Globus pallidus (tissue), 1 donor: ENCODE measurements around the gene PARP6.

Experiments used
- DNase-seq: peaks from one replicate; pipeline ENCODE4 v3.0.0-alpha.2; 2015; ENCODE audit warnings: low spot score

Gene PARP6

DNA sequence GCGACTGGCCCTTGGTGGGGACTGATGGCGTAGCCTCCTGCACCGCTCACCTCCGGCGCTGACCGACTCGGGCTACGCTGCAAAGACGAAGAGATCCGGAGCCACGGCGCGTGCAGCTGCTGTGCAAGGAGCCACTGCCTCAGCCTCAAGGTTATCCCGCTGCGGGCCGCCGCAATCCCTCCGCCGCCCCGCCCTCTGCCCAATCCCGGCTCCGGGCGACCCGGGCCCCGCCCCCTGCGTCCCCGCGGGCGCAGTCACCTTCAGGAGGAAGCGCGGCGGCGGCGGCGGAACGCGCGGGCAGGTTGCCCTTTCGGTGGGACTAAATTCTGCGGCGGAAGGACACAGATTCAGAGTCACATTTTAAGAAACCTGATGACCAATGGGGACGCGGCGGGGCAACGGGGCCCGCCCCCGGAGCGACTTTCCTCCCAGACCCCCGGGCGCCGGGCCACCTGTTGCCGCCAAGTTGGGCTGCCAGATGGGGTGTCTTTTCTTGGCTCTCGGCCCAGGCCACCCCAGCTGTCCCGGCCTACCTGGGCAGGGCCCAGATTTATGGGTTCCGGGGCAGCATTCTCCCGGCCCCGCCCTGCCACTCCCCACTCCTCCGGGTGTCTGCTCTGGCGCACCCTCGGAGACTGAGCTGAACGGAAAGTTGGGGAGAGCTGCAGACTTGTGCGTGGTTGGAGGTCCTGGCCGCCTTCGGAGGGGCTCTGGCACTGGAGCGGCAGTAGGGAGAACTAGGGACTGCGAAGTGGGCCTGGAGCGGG lies 41.1 kb downstream of the PARP6 start, which contains the start of gene PKM:
Gene PKM (minus strand): TSS at position 125 of the 767 bp plus-strand sequence. CDS start 12,093 bp downstream, outside the sequence.
- DNase-seq: peak; percentile 85

GRCh38 chr15:72230197-72231065 lies 41.9 kb downstream of the PARP6 start:
- DNase-seq: peak; percentile 91

DNA sequence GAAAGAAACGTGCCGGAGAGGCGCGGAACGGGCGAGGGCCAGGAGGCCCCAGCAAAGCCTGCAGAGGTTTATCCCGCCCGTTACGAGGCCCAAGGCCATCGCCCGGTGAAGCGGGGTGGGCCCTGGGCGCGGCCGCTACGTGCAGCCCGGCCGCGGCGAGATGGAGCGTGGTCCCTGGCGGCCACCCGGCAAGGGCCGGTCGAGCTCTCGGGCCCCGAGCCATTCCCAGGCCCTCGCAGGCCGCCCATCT lies 42.5 kb downstream of the PARP6 start:
- no peak for DNase-seq

- DNase-seq: peak; percentile 5
These were observed 43.0 kb downstream of the PARP6 start for GRCh38 chr15:72229076-72229946.

DNA sequence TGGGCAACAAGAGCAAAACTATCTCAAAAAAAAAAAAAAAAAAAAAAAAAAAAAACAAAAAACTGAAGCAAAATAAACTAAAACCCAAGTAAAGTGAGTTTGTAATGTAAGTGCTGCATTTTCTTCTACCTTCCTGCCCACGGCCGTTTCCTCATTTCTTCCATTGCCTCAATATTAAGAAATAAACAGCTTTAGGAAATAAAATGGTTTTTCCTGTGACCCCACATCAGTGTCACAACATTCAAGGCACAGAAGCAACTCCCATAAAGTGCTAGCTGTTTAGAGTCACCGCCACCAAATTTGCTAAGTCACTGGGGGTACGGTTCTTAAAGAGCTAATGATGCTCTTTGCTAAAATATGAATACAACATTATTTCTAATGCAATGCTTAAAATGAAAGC lies 44.6 kb downstream of the PARP6 start:
- DNase-seq: no peak

- peak; percentile 8 for DNase-seq
These were observed 45.2 kb downstream of the PARP6 start for GRCh38 chr15:72227192-72227586.

DNA sequence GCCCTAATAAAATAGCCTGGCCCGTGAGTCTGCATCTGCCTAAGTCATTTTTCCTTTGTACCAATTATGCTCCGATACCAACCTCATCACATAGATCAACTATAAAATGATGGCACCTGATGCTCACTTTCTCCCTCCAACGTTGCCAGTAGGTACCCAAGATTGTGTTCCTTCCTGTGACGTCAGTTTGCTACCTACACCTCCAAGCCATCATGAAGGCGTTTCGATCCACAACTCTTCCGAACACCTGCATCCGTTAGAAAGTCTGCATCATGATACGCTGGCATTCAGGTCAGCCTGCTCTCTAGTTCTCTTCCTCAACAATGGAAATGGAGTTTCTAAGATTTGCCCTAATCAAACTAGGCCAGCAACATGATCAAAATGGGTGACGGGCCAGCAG lies 49.1 kb downstream of the PARP6 start:
- no peak for DNase-seq

GRCh38 chr15:72222393-72222792 lies 50.0 kb downstream of the PARP6 start:
- DNase-seq: no peak

DNA sequence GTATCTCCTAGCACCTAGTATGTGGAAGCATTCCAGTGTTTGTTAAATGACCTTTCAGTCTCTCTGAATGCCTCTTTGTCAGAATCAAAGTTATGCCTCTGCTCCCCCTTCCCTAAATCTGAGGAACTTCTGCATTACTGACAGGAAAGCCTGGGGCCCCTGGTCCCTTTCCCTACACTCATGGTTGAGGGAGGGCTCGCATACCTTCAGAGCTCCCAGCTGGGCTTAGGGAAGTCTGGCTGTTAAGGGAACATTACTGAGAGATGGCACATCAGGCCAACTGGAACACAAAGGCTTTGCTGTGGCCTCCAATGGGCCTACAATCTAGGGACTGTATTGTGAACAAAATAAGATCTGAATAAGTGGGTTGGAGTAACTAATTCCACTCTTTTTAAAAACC lies 51.7 kb downstream of the PARP6 start:
- no peak for DNase-seq

GRCh38 chr15:72217216-72217615 lies 55.1 kb downstream of the PARP6 start:
- DNase-seq: no peak

DNA sequence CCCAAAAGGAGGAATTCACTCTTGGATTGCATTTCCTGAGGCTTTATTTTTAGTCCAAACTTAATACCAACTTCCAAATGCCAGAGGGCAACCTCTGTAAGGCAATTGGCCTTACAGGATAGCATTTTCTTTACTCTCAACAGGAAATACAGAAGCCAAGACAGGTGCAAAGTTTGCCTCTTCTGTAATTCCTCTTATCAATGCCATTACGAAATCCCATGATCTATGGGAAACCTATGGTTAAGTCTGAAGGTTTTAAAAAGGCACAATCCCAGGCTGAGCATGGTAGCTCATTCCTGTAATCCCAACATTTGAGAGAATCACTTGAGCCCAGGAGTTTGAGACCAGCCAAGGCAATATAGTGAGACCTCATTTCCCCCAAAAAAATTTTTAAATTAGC lies 56.3 kb downstream of the PARP6 start:
- no peak for DNase-seq

DNA sequence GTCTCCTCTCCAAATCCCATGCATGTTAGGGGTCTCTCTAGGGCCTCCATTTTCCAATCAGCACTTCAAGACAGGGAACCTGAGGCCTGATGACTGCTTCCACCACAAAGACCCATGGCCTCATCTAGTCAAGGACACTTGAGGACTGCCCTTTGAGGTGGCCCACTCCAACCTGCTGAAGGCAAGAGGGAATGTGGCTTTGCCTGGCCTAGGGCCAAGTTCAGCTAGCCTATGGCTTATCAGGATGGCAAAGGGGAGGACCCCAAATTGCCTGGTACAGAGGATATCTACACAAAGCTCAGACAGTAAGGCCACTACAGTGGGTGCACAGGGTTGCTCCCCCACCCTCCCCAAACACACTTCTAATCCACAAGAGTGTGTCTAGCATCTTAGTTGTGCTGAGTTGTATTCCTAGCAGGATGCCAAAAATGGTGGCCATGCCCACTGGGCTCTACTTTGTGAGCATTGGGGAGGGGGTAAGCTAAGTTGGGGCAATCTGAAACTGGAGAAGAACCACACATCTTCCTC lies 64.7 kb downstream of the PARP6 start:
- DNase-seq: no peak

GRCh38 chr15:72206677-72207000 lies 65.7 kb downstream of the PARP6 start:
- no peak for DNase-seq

DNA sequence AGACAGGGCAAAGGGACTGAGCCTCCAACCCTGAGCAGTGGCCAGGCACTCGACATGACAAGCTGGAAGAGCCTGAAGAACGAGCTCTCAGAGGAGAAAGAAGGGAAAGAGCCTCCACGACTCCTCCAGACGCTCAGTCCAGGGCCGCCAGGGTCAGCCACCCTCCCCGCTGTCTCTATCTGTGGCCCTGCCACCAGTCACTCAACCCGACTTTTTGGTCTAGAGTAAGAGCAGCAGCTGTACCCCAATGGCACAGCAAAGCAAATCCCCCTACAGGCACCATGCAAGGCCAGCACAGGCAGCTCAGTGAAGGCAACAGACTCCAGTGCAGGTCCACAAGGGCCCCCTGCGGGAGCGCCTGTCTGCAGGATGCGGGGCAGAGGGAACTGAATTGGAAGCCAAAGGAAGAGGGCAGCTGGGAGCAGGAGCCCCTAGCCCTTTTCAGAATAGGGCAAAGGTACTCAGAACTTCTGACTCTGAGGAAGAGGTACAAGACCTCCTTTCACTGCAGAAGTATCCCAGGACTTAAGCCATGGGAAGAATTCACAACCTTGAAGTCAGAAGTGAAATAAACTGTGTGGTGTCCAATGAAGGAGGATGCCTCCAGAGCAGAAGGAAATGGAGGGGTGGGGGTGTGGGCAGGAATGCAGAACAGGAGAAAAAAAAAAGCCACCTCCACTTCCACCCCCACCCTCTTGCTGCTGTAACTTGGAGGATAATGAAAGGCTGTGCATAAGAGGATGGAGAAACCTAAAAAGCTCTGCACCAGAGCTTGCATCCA lies 66.3 kb downstream of the PARP6 start:
- no peak for DNase-seq

DNA sequence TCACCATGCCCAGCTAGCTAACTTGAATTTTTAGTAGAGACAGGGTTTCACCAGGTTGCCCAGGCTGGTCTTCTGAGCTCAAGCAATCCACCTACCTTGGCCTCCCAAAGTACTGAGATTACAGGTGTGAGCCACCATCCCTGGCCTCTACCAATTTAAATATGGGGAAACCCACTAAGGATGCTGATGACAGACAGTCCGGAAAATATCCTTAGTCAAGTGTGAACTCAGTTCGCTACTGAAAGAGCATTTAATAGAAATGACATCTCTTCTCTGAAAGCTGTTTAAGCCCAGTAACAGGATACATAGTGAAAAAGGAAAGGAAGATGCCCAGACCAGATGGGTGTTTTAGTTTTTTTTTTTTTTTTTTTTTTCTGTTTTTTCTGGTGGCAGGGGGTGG lies 67.1 kb downstream of the PARP6 start:
- DNase-seq: no peak

- DNase-seq: peak; percentile 82
These were observed 68.9 kb downstream of the PARP6 start for GRCh38 chr15:72203507-72203837.

GRCh38 chr15:72202801-72203506 lies 69.4 kb downstream of the PARP6 start:
- DNase-seq: no peak

GRCh38 chr15:72202302-72202701 lies 70.1 kb downstream of the PARP6 start:
- DNase-seq: no peak

DNA sequence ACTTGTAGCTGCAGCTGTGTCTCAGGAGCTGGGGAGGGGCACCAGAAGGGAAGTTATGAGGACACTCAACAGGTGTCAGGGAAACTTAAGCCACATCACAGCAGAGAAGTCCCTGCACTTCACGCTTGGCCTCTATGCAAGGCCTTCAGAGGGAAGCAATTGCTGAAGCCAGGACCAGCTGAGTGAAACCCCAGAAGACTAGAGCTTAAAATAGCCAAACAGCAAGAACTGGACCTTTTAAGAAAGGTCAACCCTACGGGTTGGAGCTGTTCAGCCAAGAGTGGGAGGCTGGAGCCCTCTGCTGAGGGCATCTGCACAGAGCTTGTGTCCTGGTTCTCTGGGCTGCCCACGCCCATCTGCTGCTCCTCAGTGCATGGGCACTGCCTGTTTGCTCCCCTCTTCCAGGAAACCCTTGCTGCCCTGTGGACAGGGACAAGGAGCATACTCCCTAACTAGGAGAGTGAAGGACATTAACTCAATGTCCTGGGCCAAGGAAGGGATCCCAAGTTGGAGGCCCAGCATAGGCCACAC lies 70.9 kb downstream of the PARP6 start:
- no peak for DNase-seq

DNA sequence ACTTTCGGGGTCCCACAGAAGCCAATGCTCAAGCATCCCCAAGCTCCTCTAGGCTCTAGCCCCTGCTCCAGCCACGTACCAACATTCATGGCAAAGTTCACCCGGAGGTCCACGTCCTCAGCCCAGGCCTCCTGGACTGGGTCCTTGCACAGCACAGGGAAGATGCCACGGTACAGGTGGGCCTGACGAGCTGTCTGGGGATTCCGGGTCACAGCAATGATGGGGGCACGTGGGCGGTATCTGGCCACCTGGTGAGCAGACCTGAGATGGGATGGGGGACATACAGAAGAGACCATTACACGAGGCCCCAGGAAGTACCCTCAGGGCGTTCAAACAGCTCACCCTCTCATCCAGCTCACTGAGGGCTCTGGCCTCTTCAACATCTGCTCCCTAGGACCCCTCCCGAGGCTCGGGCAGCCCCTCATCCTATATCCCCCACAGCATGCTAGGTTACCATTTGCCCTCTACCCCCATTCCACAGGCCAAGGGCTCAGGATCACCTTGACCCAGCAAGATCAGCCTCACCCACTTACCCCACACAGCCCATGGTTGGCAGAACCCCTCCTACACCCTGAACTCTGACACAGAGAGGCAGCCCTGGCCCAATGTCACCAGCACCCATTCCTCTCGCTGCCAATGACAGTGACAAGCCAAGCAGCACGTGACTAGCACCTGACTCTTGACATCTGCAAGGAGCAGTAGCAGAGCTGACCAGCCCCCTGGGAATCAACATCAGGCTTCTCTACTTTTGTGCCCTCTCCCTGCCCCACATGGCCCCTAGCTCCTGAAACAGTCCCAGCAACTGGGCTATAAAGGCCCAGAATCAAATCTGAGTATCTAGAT lies 71.7 kb downstream of the PARP6 start:
- no peak for DNase-seq
